WERI-Rb-1 (cell line): ENCODE results near the gene FN1.

Source experiments
- DNase-seq: peaks from one replicate; pipeline ENCODE4 v3.0.0-alpha.2; 2020
- H3K27ac ChIP-seq: fragments of 250-450 bp; sonication (Bioruptor Pico); 2 replicates; pipeline ENCODE4 v1.5.1; 2020; ENCODE audit warnings: mild to moderate bottlenecking, moderate library complexity
- H3K27me3 ChIP-seq: fragments of 250-450 bp; sonication (Bioruptor Pico); 2 replicates; pipeline ENCODE4 v1.5.1; 2021; ENCODE audit warnings: mild to moderate bottlenecking, low read depth, moderate library complexity; ENCODE audit not compliant: insufficient read depth, severe bottlenecking
- H3K36me3 ChIP-seq: fragments of 250-450 bp; sonication (Bioruptor Pico); 2 replicates; pipeline ENCODE4 v1.5.1; 2020; ENCODE audit warnings: mild to moderate bottlenecking, moderate library complexity
- H3K4me3 ChIP-seq: 2 replicates; pipeline ENCODE4 v1.5.1; 2011; ENCODE audit warnings: low read depth, mild to moderate bottlenecking, control low read depth, low read length
- H3K9me3 ChIP-seq: fragments of 250-450 bp; sonication (Bioruptor Pico); 2 replicates; pipeline ENCODE4 v1.5.1; 2021; ENCODE audit warnings: mild to moderate bottlenecking, moderate library complexity; ENCODE audit not compliant: severe bottlenecking
- CTCF ChIP-seq: IDR thresholded peaks from 2 replicates; pipeline ENCODE4 v1.5.1; 2011; ENCODE audit warnings: low read depth, mild to moderate bottlenecking, control low read depth, inconsistent platforms, low read length

Gene FN1

GRCh38 chr2:215434447-215435279, 1.2 kb downstream of the FN1 start:
- TF ChIP-seq CTCF: no peak
- H3K36me3 ChIP-seq: no peaks in the 10 kb centered on the region
- DNase-seq: no peak
- H3K27me3 ChIP-seq: peaks cover 10% of the 10 kb centered on the region
- H3K4me3 ChIP-seq: peak overlapping the region; percentile 47; the same call in 1 of the 2 replicates
- no peaks in the 10 kb centered on the region for H3K9me3 ChIP-seq
- no peak overlapping the region for H3K27ac ChIP-seq

DNA sequence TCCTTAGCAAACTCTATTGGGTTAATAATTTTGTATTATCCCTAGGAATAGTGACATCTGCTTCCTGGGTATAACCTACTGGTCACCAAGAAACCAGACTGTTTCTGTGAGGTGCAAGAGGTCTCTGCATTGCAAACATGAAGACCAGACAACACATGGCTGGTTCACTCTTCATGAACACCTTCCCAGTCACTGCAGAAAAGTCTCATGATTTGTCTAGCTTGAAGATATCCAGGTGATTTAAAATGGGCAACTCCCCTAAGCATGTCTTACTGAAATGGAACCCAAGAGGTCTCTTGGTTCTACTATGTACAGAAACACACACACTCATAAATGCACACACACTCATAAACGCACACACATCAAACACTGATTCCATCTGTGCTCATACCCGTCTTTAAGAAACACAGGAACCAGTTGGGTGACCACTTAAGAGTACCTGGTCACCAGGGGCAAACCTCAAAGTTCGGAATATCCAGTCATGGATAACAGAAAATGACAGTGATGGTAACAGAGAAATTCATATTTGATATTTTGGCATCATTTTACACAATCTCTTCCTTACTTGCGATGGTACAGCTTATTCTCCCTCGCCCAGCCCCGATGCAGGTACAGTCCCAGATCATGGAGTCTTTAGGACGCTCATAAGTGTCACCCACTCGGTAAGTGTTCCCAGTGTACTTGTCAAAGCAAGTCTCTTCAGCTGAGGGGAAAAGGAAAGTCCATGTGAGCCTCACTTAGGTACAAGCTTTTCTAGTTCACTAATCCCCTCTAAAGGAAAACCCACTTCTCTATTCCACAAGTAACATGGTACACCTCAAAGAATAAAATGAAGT, 2.9 kb downstream of the FN1 start:
- no peak overlapping the region for H3K4me3 ChIP-seq
- TF ChIP-seq CTCF: no peak
- no peak overlapping the region for H3K27ac ChIP-seq
- no peak for DNase-seq
- H3K9me3 ChIP-seq: no peaks in the 10 kb centered on the region
- H3K36me3 ChIP-seq: no peaks in the 10 kb centered on the region
- H3K27me3 ChIP-seq: peaks cover 10% of the 10 kb centered on the region

- peaks cover 7% of the 10 kb centered on the region for H3K27me3 ChIP-seq
- no peak for DNase-seq
- no peak overlapping the region for H3K27ac ChIP-seq
- H3K4me3 ChIP-seq: no peak overlapping the region
- no peaks in the 10 kb centered on the region for H3K36me3 ChIP-seq
- TF ChIP-seq CTCF: no peak
- no peaks in the 10 kb centered on the region for H3K9me3 ChIP-seq
Observed at GRCh38 chr2:215431778-215432758, 3.8 kb downstream of the FN1 start.

DNA sequence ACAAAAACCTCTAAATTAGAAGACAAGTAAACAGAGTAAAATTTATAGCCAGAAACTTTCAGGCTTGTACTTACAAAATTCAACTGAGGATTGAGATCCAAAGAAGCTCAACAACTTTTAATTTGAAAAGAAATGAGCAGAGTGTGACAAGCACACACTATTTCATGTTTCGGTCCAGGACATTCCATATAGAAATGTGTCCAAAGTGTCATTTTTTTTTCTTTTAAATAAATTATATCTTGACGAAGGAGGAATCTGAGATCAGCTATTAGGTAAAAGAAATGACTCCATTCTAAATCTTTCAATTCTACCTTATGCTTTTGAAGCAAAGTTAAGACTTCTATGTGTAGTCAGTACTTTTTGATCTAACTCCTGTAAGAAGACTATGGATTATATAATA, 4.6 kb downstream of the FN1 start:
- no peak for TF ChIP-seq CTCF

DNA sequence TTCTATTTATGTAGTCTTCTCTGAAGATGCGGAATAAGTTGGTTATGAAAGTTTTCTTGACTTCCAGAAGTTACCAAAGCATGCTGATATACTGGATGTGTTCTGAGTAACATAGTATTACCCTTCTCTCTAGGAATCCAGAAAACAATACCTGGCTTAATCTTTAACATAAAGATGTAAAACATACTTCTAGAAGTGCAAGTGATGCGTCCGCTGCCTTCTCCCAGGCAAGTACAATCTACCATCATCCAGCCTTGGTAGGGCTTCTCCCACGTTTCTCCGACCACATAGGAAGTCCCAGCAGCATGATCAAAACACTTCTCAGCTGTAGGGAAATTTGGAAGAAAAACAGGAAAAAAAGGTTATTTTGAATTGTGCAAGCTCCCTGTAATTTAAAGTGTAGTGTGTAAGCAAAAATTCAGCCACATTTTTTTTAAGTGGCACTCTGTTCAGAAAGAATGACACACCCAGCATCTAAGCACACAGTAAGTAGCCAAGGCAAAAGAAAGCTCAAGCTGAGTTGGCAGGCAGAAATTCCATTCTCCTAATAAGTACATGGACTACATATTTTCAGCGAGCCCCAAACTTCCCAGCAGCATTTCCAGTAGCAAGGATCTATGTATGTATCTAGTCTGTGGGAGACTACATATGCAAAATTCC, 5.2 kb downstream of the FN1 start:
- Histone ChIP-seq H3K27ac (no peak overlapping the region), H3K4me3 (no peak overlapping the region), H3K27me3 (no peaks in the 10 kb centered on the region), H3K36me3 (no peaks in the 10 kb centered on the region), H3K9me3 (no peaks in the 10 kb centered on the region)
- no peak for DNase-seq
- no peak for TF ChIP-seq CTCF

More for the DNA sequence above, 4.6 kb downstream of the FN1 start:
- Histone ChIP-seq H3K9me3 (no peaks in the 10 kb centered on the region), H3K27me3 (no peaks in the 10 kb centered on the region), H3K36me3 (no peaks in the 10 kb centered on the region), H3K27ac (no peak overlapping the region), H3K4me3 (no peak overlapping the region)
- no peak for DNase-seq
